Heart left ventricle (tissue), 13 donors: ENCODE results near the gene TIMM17B.
"Not testable (repeated sequence)": the region's sequence is repeated elsewhere in the genome, so short reads cannot be mapped to it uniquely, and the experiment has no call there.

Source experiments
- CTCF ChIP-seq, 12 donors: fragments of 200-600 bp; sonication (generic) in 4 of 12; IDR thresholded peaks; one replicate each; pipeline versions ENCODE4 v1.5.0 to v1.8.0; 2018 to 2022; ENCODE audit warnings: antibody characterized with exemption in 12 of 12, mild to moderate bottlenecking in 5 of 12
- POLR2A ChIP-seq, 2 donors: fragments of 450-650 bp; IDR thresholded peaks; one replicate each; pipeline ENCODE4 v1.6.1; 2017; ENCODE audit warnings: antibody characterized with exemption in 2 of 2, mild to moderate bottlenecking in 2 of 2, moderate library complexity in 2 of 2
- donor health status: ischemic (EF 13 %, LVEDD 7.1; RV severe dilation, severe dysfunction).
- donor health status: DM: no; HTN: yes; CAD: no.
- donor health status: DM: no; HTN: no; CAD: no.
- donor health status: ischemic (EF 25% LVEDD 6.9; RV normal size, moderate dysfunction).
- donor health status: ischemic (EF 25% LVEDD 5.7; RV mildly dilated, moderate dysfunction).
- donor health status: ischemic (EF 35%, LVEDD 5.7; RV mildly dilated, moderate dysfunction).
- donor health status: nonischemic (EF 11% LVEDD 7.7; RV severe dilation, severe dysfunction).
- donor health status: DM: yes; HTN: yes; CAD: no.
- donor health status: PGD.
- donor health status: ischemic (EF 29% LVEDD 5.4; RV normal size, mild dysfunction).
- donor health status: nonischemic (EF 23%, LVEDD 6.1; RV moderate dilation, normal function).

- not testable (repeated sequence) for TF ChIP-seq CTCF, POLR2A (IDR thresholded peaks at IDR 0.05)
Measured at GRCh38 chrX:48854121-48854804, 43.3 kb downstream of the TIMM17B start.
